HEK293T (cell line): ENCODE results near the gene F13A1.

ENCODE experiments used
- CTCF ChIA-PET: fragments of 350-600 bp; formaldehyde crosslinking; extraction: SDS; loops from one replicate; lab custom pipeline; 2021; ENCODE audit warnings: antibody characterized with exemption, inconsistent platforms; lab: Yijun Ruan, JAX
- POLR2A ChIA-PET: fragments of 350-600 bp; formaldehyde crosslinking; extraction: SDS; loops from one replicate; lab custom pipeline; 2020; ENCODE audit warnings: antibody characterized with exemption, inconsistent platforms; lab: Yijun Ruan, JAX
- DNase-seq: peaks from one replicate; pipeline ENCODE4 v3.0.0; 2012; ENCODE audit warnings: mixed read lengths; ENCODE audit errors: extremely low spot score
- ARNT ChIP-seq: fragments of 450-650 bp; IDR thresholded peaks from 2 replicates; pipeline ENCODE4 v1.6.1; 2017; ENCODE audit warnings: mild to moderate bottlenecking
- BHLHE40 ChIP-seq: fragments of 450-650 bp; IDR thresholded peaks from 2 replicates; pipeline ENCODE4 v1.6.1; 2016; ENCODE audit warnings: mild to moderate bottlenecking, moderate library complexity, borderline replicate concordance
- CTBP1 ChIP-seq: fragments of 450-650 bp; IDR thresholded peaks from 2 replicates; pipeline ENCODE4 v1.6.1; 2016; ENCODE audit warnings: borderline replicate concordance
- ELF4 ChIP-seq: fragments of 450-650 bp; IDR thresholded peaks from 2 replicates; pipeline ENCODE4 v1.6.1; 2017; ENCODE audit warnings: antibody characterized with exemption
- FOXA1 ChIP-seq: fragments of 450-650 bp; IDR thresholded peaks from 2 replicates; pipeline ENCODE4 v1.6.1; 2016; ENCODE audit warnings: mild to moderate bottlenecking
- FOXK2 ChIP-seq: fragments of 450-650 bp; IDR thresholded peaks from 2 replicates; pipeline ENCODE4 v1.6.1; 2016; ENCODE audit warnings: mild to moderate bottlenecking
- FOXM1 ChIP-seq: fragments of 450-650 bp; IDR thresholded peaks from 2 replicates; pipeline ENCODE4 v1.6.1; 2017; ENCODE audit warnings: mild to moderate bottlenecking, borderline replicate concordance
- HDGF ChIP-seq: fragments of 450-650 bp; IDR thresholded peaks from 2 replicates; pipeline ENCODE4 v1.6.1; 2017; ENCODE audit warnings: antibody characterized with exemption, borderline replicate concordance
- L3MBTL2 ChIP-seq: fragments of 450-650 bp; conservative IDR thresholded peaks from 2 replicates; pipeline ENCODE4 v1.6.1; 2016; ENCODE audit warnings: mild to moderate bottlenecking
- LEF1 ChIP-seq: fragments of 450-650 bp; IDR thresholded peaks from 2 replicates; pipeline ENCODE4 v1.6.1; 2017; ENCODE audit warnings: mild to moderate bottlenecking, borderline replicate concordance
- NFRKB ChIP-seq: fragments of 450-650 bp; IDR thresholded peaks from 2 replicates; pipeline ENCODE4 v1.6.1; 2016; ENCODE audit warnings: mild to moderate bottlenecking, moderate library complexity
- PKNOX1 ChIP-seq: fragments of 450-650 bp; IDR thresholded peaks from 2 replicates; pipeline ENCODE4 v1.6.1; 2016
- SP1 ChIP-seq: fragments of 450-650 bp; IDR thresholded peaks from 2 replicates; pipeline ENCODE4 v1.6.1; 2017
- SUZ12 ChIP-seq: fragments of 450-650 bp; IDR thresholded peaks from 2 replicates; pipeline ENCODE4 v1.6.1; 2016; ENCODE audit warnings: mild to moderate bottlenecking
- TARDBP ChIP-seq: fragments of 450-650 bp; IDR thresholded peaks from 2 replicates; pipeline ENCODE4 v1.6.1; 2016
- ZNF384 ChIP-seq: fragments of 450-650 bp; IDR thresholded peaks from 2 replicates; pipeline ENCODE4 v1.6.1; 2016

Gene F13A1

GRCh38 chr6:6164367-6164766, 156.1 kb downstream of the F13A1 start:
- no peak for DNase-seq
- ChIA-PET CTCF (no interaction called here), POLR2A (no interaction called here)
- no peak for TF ChIP-seq NFRKB
- no peak for TF ChIP-seq CTBP1
- TF ChIP-seq FOXA1: no peak
- no peak for TF ChIP-seq FOXM1
- TF ChIP-seq ELF4: no peak
- TF ChIP-seq LEF1: no peak
- no peak for TF ChIP-seq TARDBP
- TF ChIP-seq ZNF384: no peak
- TF ChIP-seq FOXK2: no peak
- no peak for TF ChIP-seq HDGF
- TF ChIP-seq PKNOX1: no peak
- TF ChIP-seq SUZ12: no peak
- no peak for TF ChIP-seq BHLHE40
- TF ChIP-seq SP1: no peak
- no peak for TF ChIP-seq ARNT
- no peak for TF ChIP-seq L3MBTL2

- no peak for DNase-seq
- ChIA-PET CTCF (interaction anchor here (0.7 kb wide), 1 partner anchor 49 kb away, joined by 3 read pairs; no protein-coding TSS in a partner anchor), POLR2A (no interaction called here)
- no peak for TF ChIP-seq SP1
- TF ChIP-seq ZNF384: no peak
- TF ChIP-seq HDGF: no peak
- TF ChIP-seq FOXK2: no peak
- no peak for TF ChIP-seq PKNOX1
- TF ChIP-seq L3MBTL2: no peak
- TF ChIP-seq BHLHE40: no peak
- no peak for TF ChIP-seq LEF1
- TF ChIP-seq FOXM1: no peak
- TF ChIP-seq FOXA1: no peak
- TF ChIP-seq TARDBP: no peak
- TF ChIP-seq CTBP1: no peak
- TF ChIP-seq ELF4: no peak
- no peak for TF ChIP-seq ARNT
- no peak for TF ChIP-seq SUZ12
- no peak for TF ChIP-seq NFRKB
Measured at GRCh38 chr6:6154335-6154734, 166.1 kb downstream of the F13A1 start.

GRCh38 chr6:6152060-6152459, 168.4 kb downstream of the F13A1 start:
- ChIA-PET CTCF (no interaction called here), POLR2A (no interaction called here)
- TF ChIP-seq FOXK2 (no peak), L3MBTL2 (no peak), ZNF384 (no peak), SUZ12 (no peak), BHLHE40 (no peak), CTBP1 (no peak), SP1 (no peak), HDGF (no peak), ELF4 (no peak), ARNT (no peak), NFRKB (no peak)
- no peak for DNase-seq

GRCh38 chr6:6148192-6148815, 172.2 kb downstream of the F13A1 start:
- ChIA-PET CTCF (no interaction called here), POLR2A (no interaction called here)
- TF ChIP-seq PKNOX1 (no peak), ELF4 (no peak), FOXM1 (no peak), LEF1 (no peak), CTBP1 (no peak), ZNF384 (no peak), SP1 (no peak), L3MBTL2 (no peak), NFRKB (no peak), FOXK2 (no peak), SUZ12 (no peak)
- DNase-seq: no peak

GRCh38 chr6:6131492-6132109, 188.9 kb downstream of the F13A1 start:
- ChIA-PET POLR2A (no interaction called here), CTCF (interaction anchor here (0.6 to 2.7 kb wide), 4 partner anchors 12 to 415 kb away, joined by 4 to 7 read pairs (median 6); no protein-coding TSS in a partner anchor)
- 0 out of 2 replicates have a peak, but pooled peaks have one; percentile 51 for TF ChIP-seq ZNF384
- TF ChIP-seq L3MBTL2: no peak
- peak; percentile 53 for DNase-seq

GRCh38 chr6:6125495-6125894, 195.0 kb downstream of the F13A1 start:
- ChIA-PET CTCF (no interaction called here), POLR2A (no interaction called here)
- no peak for DNase-seq
- TF ChIP-seq PKNOX1 (no peak), NFRKB (no peak), FOXM1 (no peak), LEF1 (no peak), HDGF (no peak)
